Measurements from ENCODE around the gene GUCY1A2.
"Not testable (repeated sequence)": the region's sequence is repeated elsewhere in the genome, so short reads cannot be mapped to it uniquely, and the experiment has no call there.

Gene GUCY1A2

GRCh38 chr11:106828976-106829375 is 189.3 kb downstream of the GUCY1A2 start:
- no peak for DNase-seq

GRCh38 chr11:106828576-106828975 is 189.7 kb downstream of the GUCY1A2 start:
- DNase-seq = no peak

- DNase-seq = no peak
These were observed 190.6 kb downstream of the GUCY1A2 start for GRCh38 chr11:106827687-106828086.

GRCh38 chr11:106826558-106826957 is 191.7 kb downstream of the GUCY1A2 start:
- not testable (repeated sequence) for DNase-seq

GRCh38 chr11:106821826-106822225 is 196.4 kb downstream of the GUCY1A2 start:
- DNase-seq = no peak

- DNase-seq = no peak
These were observed 197.0 kb downstream of the GUCY1A2 start for GRCh38 chr11:106821291-106821690.

- DNase-seq = no peak
These were observed 199.8 kb downstream of the GUCY1A2 start for GRCh38 chr11:106818443-106818842.

- no peak for DNase-seq
These were observed 203.1 kb downstream of the GUCY1A2 start for GRCh38 chr11:106815209-106815608.

GRCh38 chr11:106813806-106814205 is 204.5 kb downstream of the GUCY1A2 start:
- no peak for DNase-seq

GRCh38 chr11:106794058-106794457 is 224.2 kb downstream of the GUCY1A2 start:
- no peak for DNase-seq

- no peak for DNase-seq
These were observed 228.9 kb downstream of the GUCY1A2 start for GRCh38 chr11:106789406-106789805.

- DNase-seq = no peak
These were observed 230.8 kb downstream of the GUCY1A2 start for GRCh38 chr11:106787454-106787853.

GRCh38 chr11:106785913-106786650 is 232.2 kb downstream of the GUCY1A2 start:
- no peak for DNase-seq

- not testable (repeated sequence) for DNase-seq
These were observed 241.0 kb downstream of the GUCY1A2 start for GRCh38 chr11:106777302-106777701.

GRCh38 chr11:106770489-106771085 is 247.7 kb downstream of the GUCY1A2 start:
- no peak for DNase-seq

- no peak for DNase-seq
These were observed 252.6 kb downstream of the GUCY1A2 start for GRCh38 chr11:106765469-106766258.

GRCh38 chr11:106763501-106763900 is 254.8 kb downstream of the GUCY1A2 start:
- no peak for DNase-seq

- no peak for DNase-seq
These were observed 256.5 kb downstream of the GUCY1A2 start for GRCh38 chr11:106761745-106762144.

GRCh38 chr11:106761240-106761639 is 257.0 kb downstream of the GUCY1A2 start:
- DNase-seq = no peak

- DNase-seq = no peak
These were observed 270.2 kb downstream of the GUCY1A2 start for GRCh38 chr11:106748059-106748458.

GRCh38 chr11:106745941-106746340 is 272.3 kb downstream of the GUCY1A2 start:
- no peak for DNase-seq

GRCh38 chr11:106733635-106734034 is 284.6 kb downstream of the GUCY1A2 start:
- no peak for DNase-seq

- no peak for DNase-seq
These were observed 289.4 kb downstream of the GUCY1A2 start for GRCh38 chr11:106728859-106729258.

- no peak for DNase-seq
These were observed 289.9 kb downstream of the GUCY1A2 start for GRCh38 chr11:106728379-106728778.
